Loucy (cell line): Measurements from ENCODE around the gene MYT1.

ENCODE experiments used
- H2AFZ ChIP-seq: fragments of 200-600 bp; sonication (generic); 2 replicates; pipeline ENCODE4 v1.6.0; 2016; ENCODE audit warnings: antibody characterized with exemption, mild to moderate bottlenecking, low read length, moderate library complexity
- H3F3A ChIP-seq: fragments of 200-600 bp; 2 replicates; pipeline ENCODE4 v1.6.0; 2016; ENCODE audit warnings: antibody characterized with exemption, low read depth, mild to moderate bottlenecking
- H3K27me3 ChIP-seq: fragments of 200-600 bp; sonication (generic); 2 replicates; pipeline ENCODE4 v1.6.1; 2014; ENCODE audit warnings: low read length, mild to moderate bottlenecking; ENCODE audit not compliant: insufficient read depth, poor library complexity, severe bottlenecking
- H3K36me3 ChIP-seq: fragments of 200-600 bp; sonication (generic); 2 replicates; pipeline ENCODE4 v1.6.1; 2016; ENCODE audit warnings: low read length; ENCODE audit not compliant: insufficient read depth
- H3K4me1 ChIP-seq: fragments of 200-600 bp; sonication (generic); 2 replicates; pipeline ENCODE4 v1.5.1; 2014; ENCODE audit warnings: low read length, mild to moderate bottlenecking; ENCODE audit not compliant: insufficient read depth, poor library complexity, severe bottlenecking
- H3K4me2 ChIP-seq: fragments of 200-600 bp; sonication (generic); 2 replicates; pipeline ENCODE4 v1.6.0; 2014; ENCODE audit warnings: antibody characterized with exemption, low read length, low read depth, mild to moderate bottlenecking; ENCODE audit not compliant: poor library complexity, severe bottlenecking
- H3K4me3 ChIP-seq: fragments of 200-600 bp; sonication (generic); 2 replicates; pipeline ENCODE4 v1.5.1; 2014; ENCODE audit warnings: low read length, mild to moderate bottlenecking, mixed read lengths; ENCODE audit not compliant: poor library complexity, severe bottlenecking
- H3K79me2 ChIP-seq: fragments of 200-600 bp; sonication (generic); 2 replicates; pipeline ENCODE4 v1.6.1; 2014; ENCODE audit warnings: low read length; ENCODE audit not compliant: insufficient read depth
- H3K9ac ChIP-seq: fragments of 200-600 bp; sonication (generic); 2 replicates; pipeline ENCODE4 v1.6.0; 2014; ENCODE audit warnings: mild to moderate bottlenecking, low read depth, low read length, moderate library complexity; ENCODE audit not compliant: poor library complexity, severe bottlenecking
- H3K9me2 ChIP-seq: fragments of 200-600 bp; sonication (generic); replicated peaks from 2 replicates; pipeline ENCODE4 v1.6.1; 2016; ENCODE audit warnings: low read depth, low read length, mixed read lengths
- H3K9me3 ChIP-seq: fragments of 200-600 bp; sonication (generic); 2 replicates; pipeline ENCODE4 v1.6.1; 2014; ENCODE audit warnings: mild to moderate bottlenecking, antibody characterized with exemption, low read length, low read depth; ENCODE audit not compliant: insufficient read depth
- H4K20me1 ChIP-seq: fragments of 200-600 bp; sonication (generic); 2 replicates; pipeline ENCODE4 v1.6.0; 2014; ENCODE audit warnings: antibody characterized with exemption, low read length, mild to moderate bottlenecking; ENCODE audit not compliant: insufficient read depth, poor library complexity, severe bottlenecking
- EZH2phosphoT487 ChIP-seq: fragments of 200-600 bp; IDR thresholded peaks from 2 replicates; pipeline ENCODE4 v1.6.1; 2018; ENCODE audit warnings: antibody characterized with exemption, mild to moderate bottlenecking, moderate library complexity, borderline replicate concordance
- TF ChIP-seq, protein P1 (sequence below): fragments of 200-600 bp; sonication (generic); conservative IDR thresholded peaks from 2 replicates; pipeline ENCODE4 v1.5.1; 2014; ENCODE audit warnings: mild to moderate bottlenecking, antibody characterized with exemption, low read length

The MYT1 gene

DNA sequence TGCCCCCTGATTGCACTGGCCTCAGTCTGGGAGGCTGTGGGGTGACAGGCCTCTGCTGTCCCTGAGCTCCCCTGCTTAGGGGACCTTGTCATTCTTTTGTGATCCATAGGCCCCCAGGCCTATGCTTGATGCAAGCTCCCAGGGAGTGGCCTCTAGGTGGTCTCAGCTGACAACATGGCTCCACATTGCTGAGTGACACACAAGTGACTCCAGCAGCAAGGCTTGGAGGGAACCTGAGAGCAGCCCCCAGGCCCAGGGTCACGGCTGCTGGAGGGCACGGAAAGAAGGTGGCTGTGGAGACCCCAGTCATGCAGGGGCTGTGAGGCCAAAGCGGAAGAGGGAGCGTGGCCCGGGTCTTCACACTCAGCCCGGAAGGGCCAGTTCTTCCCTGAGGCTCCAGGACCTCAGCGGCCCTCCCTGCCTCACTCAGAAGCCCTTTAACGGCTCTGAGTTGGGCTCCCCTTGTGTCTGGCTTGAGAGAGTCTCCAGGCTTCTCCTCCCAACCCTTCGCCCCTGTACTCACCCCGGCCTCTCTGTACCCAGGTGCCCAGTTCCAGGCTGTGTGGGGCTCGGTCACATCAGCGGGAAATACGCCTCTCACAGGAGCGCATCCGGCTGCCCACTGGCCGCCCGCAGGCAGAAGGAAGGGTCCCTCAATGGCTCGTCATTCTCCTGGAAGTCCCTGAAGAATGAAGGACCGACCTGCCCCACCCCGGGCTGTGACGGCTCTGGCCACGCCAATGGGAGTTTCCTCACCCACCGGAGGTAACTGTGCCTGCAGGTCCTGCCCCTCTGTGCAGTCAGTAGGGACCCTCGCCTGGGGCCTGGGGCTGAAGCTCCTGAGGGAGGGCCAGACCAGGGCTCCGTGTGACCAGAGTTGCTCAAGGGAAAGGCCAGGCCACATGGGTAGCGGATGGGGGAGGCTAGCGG, 67.6 kb downstream of the MYT1 start:
- Histone ChIP-seq H3K79me2 (no peaks in the 10 kb centered on the region), H3K36me3 (no peaks in the 10 kb centered on the region), H4K20me1 (no peaks in the 10 kb centered on the region), H3K4me3 (no peak overlapping the region), H3K27me3 (no peaks in the 10 kb centered on the region), H3K9me2 (no peaks in the 10 kb centered on the region), H3K9ac (no peak overlapping the region), H3K4me1 (peaks cover 3% of the 10 kb centered on the region), H3K4me2 (no peak overlapping the region), H2AFZ (no peak overlapping the region), H3F3A (no peaks in the 10 kb centered on the region), H3K9me3 (peaks cover 8% of the 10 kb centered on the region; the same call in 1 of the 2 replicates)
- TF ChIP-seq EZH2phosphoT487, result no peak
- TF ChIP-seq, protein P1, sequence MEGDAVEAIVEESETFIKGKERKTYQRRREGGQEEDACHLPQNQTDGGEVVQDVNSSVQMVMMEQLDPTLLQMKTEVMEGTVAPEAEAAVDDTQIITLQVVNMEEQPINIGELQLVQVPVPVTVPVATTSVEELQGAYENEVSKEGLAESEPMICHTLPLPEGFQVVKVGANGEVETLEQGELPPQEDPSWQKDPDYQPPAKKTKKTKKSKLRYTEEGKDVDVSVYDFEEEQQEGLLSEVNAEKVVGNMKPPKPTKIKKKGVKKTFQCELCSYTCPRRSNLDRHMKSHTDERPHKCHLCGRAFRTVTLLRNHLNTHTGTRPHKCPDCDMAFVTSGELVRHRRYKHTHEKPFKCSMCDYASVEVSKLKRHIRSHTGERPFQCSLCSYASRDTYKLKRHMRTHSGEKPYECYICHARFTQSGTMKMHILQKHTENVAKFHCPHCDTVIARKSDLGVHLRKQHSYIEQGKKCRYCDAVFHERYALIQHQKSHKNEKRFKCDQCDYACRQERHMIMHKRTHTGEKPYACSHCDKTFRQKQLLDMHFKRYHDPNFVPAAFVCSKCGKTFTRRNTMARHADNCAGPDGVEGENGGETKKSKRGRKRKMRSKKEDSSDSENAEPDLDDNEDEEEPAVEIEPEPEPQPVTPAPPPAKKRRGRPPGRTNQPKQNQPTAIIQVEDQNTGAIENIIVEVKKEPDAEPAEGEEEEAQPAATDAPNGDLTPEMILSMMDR, result no peak

DNA sequence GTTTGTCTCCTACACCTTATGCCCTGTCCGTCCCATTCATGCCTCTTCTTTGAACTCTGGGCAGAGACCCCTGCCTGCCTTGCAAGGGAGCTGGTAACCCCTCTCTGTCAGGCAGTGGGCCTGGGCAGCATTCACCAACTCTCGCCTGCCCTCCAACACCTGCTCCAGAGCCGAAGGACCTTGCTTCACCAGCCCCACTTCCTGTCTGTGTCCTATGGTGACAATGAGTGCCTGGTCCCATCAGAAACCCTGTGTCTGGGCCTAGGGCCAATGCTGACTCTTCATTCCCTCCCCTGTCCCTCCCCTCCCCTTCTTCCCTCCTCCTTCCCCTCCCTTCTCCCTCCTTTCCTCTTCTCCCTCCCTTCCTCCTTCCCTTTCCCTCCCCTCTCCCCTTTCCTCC, 68.5 kb downstream of the MYT1 start:
- Histone ChIP-seq H3K4me3 (no peak overlapping the region), H2AFZ (no peak overlapping the region), H3K27me3 (no peaks in the 10 kb centered on the region), H3K79me2 (no peaks in the 10 kb centered on the region), H3K9me2 (no peaks in the 10 kb centered on the region), H3K36me3 (no peaks in the 10 kb centered on the region), H4K20me1 (no peaks in the 10 kb centered on the region), H3K4me1 (peaks cover 3% of the 10 kb centered on the region), H3K9ac (no peak overlapping the region), H3K9me3 (peaks cover 12% of the 10 kb centered on the region; the same call in 1 of the 2 replicates), H3F3A (no peaks in the 10 kb centered on the region), H3K4me2 (no peak overlapping the region)
- TF ChIP-seq EZH2phosphoT487, result no peak

DNA sequence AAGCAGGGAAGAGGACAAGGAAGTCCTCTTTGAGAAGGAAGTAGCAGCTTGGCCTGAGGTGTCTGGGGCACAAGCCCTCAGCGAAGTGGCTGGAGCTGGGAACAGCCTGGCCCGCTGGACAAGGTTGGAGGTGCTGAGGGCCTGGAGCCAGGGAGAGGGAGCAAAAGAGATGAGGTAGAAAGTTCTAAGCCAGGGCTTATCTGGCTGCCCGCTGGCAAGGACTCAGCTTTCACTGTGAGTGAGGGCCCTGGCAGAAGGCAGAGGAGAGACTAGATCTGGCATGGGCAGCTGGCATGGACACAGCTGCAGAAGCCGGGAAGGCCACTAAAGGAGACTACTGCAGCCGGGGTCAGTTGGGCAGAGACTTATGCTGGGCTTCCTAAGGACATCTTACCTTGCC, 69.5 kb downstream of the MYT1 start:
- Histone ChIP-seq H2AFZ (no peak overlapping the region), H3K36me3 (no peaks in the 10 kb centered on the region), H3K4me2 (peak overlapping the region; percentile 9), H3K79me2 (no peaks in the 10 kb centered on the region), H3K9ac (no peak overlapping the region), H3K9me3 (peaks cover 12% of the 10 kb centered on the region; the same call in 1 of the 2 replicates), H3K4me3 (no peak overlapping the region), H3K4me1 (peaks cover 3% of the 10 kb centered on the region), H4K20me1 (no peaks in the 10 kb centered on the region), H3F3A (no peaks in the 10 kb centered on the region), H3K9me2 (no peaks in the 10 kb centered on the region), H3K27me3 (no peaks in the 10 kb centered on the region)
- TF ChIP-seq EZH2phosphoT487, result no peak
- TF ChIP-seq, protein P1, result no peak
